Measurements from ENCODE around the gene PXDN. TPM values are rescaled to one million over a fixed set of nuclear protein-coding genes. Genes with fewer than 3 reads are reported as not detected.
"Not testable (repeated sequence)": the region's sequence is repeated elsewhere in the genome, so short reads cannot be mapped to it uniquely, and the experiment has no call there.

PXDN gene
- polyA plus RNA-seq, 1 donor: 60.6 TPM

- H3K4me3 ChIP-seq (ENCODE audit: low read length): no peak overlapping the region
- no peaks in the 10 kb centered on the region for H3K36me3 ChIP-seq (ENCODE audit: control insufficient read depth, insufficient read depth, low read length)
- peaks cover 5% of the 10 kb centered on the region for H3K4me1 ChIP-seq (ENCODE audit: control insufficient read depth, insufficient read depth, low read length)
- DNase-seq: no peak
- WGBS (ENCODE audit: insufficient coverage, low lambda C conversion rate): 100% methylated on average over 1 of the region's 15 CpGs
- H3K27me3 ChIP-seq (ENCODE audit: control insufficient read depth, insufficient read depth, low read length): no peaks in the 10 kb centered on the region
- no peak overlapping the region for H3K27ac ChIP-seq (ENCODE audit: low read length)
- no peaks in the 10 kb centered on the region for H3K9me3 ChIP-seq (ENCODE audit: control insufficient read depth, low read depth, low read length)
These were observed 34.3 kb downstream of the PXDN start for GRCh38 chr2:1709946-1710560.

- no CpG with 5 or more reads among the region's 8 CpGs for WGBS (ENCODE audit: insufficient coverage, low lambda C conversion rate)
- H3K4me3 ChIP-seq (ENCODE audit: low read length): no peak overlapping the region
- H3K4me1 ChIP-seq (ENCODE audit: control insufficient read depth, insufficient read depth, low read length): peaks cover 5% of the 10 kb centered on the region
- H3K27me3 ChIP-seq (ENCODE audit: control insufficient read depth, insufficient read depth, low read length): no peaks in the 10 kb centered on the region
- no peak for DNase-seq
- no peaks in the 10 kb centered on the region for H3K9me3 ChIP-seq (ENCODE audit: control insufficient read depth, low read depth, low read length)
- no peaks in the 10 kb centered on the region for H3K36me3 ChIP-seq (ENCODE audit: control insufficient read depth, insufficient read depth, low read length)
- no peak overlapping the region for H3K27ac ChIP-seq (ENCODE audit: low read length)
These were observed 35.0 kb downstream of the PXDN start for GRCh38 chr2:1709335-1709605.

GRCh38 chr2:1708476-1709334, 35.6 kb downstream of the PXDN start:
- no peaks in the 10 kb centered on the region for H3K36me3 ChIP-seq (ENCODE audit: control insufficient read depth, insufficient read depth, low read length)
- H3K9me3 ChIP-seq (ENCODE audit: control insufficient read depth, low read depth, low read length): no peaks in the 10 kb centered on the region
- no peaks in the 10 kb centered on the region for H3K27me3 ChIP-seq (ENCODE audit: control insufficient read depth, insufficient read depth, low read length)
- H3K4me1 ChIP-seq (ENCODE audit: control insufficient read depth, insufficient read depth, low read length): peaks cover 5% of the 10 kb centered on the region
- H3K27ac ChIP-seq (ENCODE audit: low read length): peak overlapping the region; percentile 48
- no peak overlapping the region for H3K4me3 ChIP-seq (ENCODE audit: low read length)
- DNase-seq: no peak
- WGBS (ENCODE audit: insufficient coverage, low lambda C conversion rate): no CpG with 5 or more reads among the region's 34 CpGs

GRCh38 chr2:1707771-1708418, 36.4 kb downstream of the PXDN start:
- DNase-seq: peak; percentile 38 to 45
- Histone ChIP-seq H3K27ac (ENCODE audit: low read length) (peak overlapping the region; percentile 48), H3K36me3 (ENCODE audit: control insufficient read depth, insufficient read depth, low read length) (no peaks in the 10 kb centered on the region), H3K9me3 (ENCODE audit: control insufficient read depth, low read depth, low read length) (no peaks in the 10 kb centered on the region), H3K27me3 (ENCODE audit: control insufficient read depth, insufficient read depth, low read length) (no peaks in the 10 kb centered on the region), H3K4me3 (ENCODE audit: low read length) (no peak overlapping the region), H3K4me1 (ENCODE audit: control insufficient read depth, insufficient read depth, low read length) (peaks cover 5% of the 10 kb centered on the region)
- WGBS (ENCODE audit: insufficient coverage, low lambda C conversion rate): no CpG with 5 or more reads among the region's 21 CpGs

DNA sequence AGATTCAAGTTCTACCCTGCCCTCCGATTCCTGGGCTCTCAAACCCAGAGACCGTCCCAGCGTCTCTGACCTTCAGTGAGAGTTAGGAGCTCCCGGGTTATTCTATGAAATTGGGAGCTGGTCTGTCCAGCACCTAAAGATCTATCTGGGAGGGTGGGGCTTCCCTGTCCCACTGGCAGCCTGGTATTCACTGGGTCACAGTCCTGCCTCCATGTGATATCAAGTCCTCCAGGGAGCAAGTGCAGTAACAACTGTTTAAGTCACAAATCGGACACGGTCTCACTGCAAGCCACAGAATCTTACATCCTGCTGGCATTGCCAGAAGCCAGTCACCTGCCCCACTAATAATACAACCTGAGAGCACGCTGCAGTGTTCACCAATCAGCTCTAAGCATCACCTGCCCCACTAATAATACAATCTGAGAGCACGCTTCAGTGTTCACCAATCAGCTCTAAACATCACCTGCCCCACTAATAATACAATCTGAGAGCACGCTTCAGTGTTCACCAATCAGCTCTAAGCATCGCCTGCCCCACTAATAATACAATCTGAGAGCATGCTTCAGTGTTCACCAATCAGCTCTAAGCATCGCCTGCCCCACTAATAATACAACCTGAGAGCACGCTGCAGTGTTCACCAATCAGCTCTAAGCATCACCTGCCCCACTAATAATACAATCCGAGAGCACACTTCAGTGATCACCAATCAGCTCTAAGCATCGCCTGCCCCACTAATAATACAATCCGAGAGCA, 38.0 kb downstream of the PXDN start:
- H3K9me3 ChIP-seq (ENCODE audit: control insufficient read depth, low read depth, low read length); H3K27ac ChIP-seq (ENCODE audit: low read length); H3K27me3 ChIP-seq (ENCODE audit: control insufficient read depth, insufficient read depth, low read length); H3K4me1 ChIP-seq (ENCODE audit: control insufficient read depth, insufficient read depth, low read length); H3K36me3 ChIP-seq (ENCODE audit: control insufficient read depth, insufficient read depth, low read length); DNase-seq; H3K4me3 ChIP-seq (ENCODE audit: low read length): not testable (repeated sequence)
- no CpG with 5 or more reads among the region's 15 CpGs for WGBS (ENCODE audit: insufficient coverage, low lambda C conversion rate)

- Histone ChIP-seq H3K36me3 (ENCODE audit: control insufficient read depth, insufficient read depth, low read length) (no peaks in the 10 kb centered on the region), H3K4me1 (ENCODE audit: control insufficient read depth, insufficient read depth, low read length) (peaks cover 5% of the 10 kb centered on the region), H3K27ac (ENCODE audit: low read length) (no peak overlapping the region), H3K9me3 (ENCODE audit: control insufficient read depth, low read depth, low read length) (no peaks in the 10 kb centered on the region), H3K4me3 (ENCODE audit: low read length) (no peak overlapping the region), H3K27me3 (ENCODE audit: control insufficient read depth, insufficient read depth, low read length) (no peaks in the 10 kb centered on the region)
- no peak for DNase-seq
- no CpG with 5 or more reads among the region's 21 CpGs for WGBS (ENCODE audit: insufficient coverage, low lambda C conversion rate)
These were observed 38.7 kb downstream of the PXDN start for GRCh38 chr2:1705557-1706076.

DNA sequence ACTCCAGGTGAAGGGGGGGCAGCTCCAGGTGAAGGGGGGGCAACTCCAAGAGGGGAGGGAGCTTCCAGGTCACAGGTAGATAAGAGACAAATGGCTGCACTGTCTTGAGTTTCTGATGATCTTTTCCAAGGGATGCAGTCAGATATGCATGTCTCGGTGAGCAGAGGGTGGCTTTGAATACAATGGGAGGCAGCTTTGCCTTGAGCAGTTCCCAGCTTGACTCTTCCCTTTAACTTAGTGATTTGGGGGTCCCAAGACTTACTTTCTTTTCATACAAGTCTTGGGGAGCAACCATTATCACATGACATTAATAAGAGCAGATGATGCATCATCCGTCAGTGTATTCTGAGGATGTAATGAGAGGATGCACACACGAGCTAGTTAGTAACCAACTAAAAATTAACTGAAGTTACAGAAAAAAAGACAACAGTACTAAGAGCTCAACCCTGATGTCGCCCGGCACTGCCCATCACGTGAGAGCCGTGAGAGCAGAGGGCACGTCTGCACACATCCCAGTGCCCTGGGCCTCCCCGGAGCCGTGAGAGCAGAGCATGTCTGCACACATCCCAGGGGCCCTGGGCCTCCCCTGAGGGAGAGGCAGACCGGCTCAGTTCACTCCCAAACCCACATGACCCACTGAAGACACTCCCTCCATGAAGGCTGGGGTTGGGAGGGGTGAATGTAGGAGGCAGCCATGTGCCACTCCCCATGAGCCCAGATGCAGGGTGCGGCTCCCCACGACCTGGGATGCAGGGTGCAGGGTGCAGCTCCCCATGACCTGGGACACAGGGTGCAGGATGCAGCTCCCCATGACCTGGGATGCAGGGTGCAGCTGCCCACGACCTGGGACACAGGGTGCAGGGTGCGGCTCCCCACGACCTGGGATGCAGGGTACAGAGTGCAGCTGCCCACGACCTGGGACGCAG, 39.4 kb downstream of the PXDN start:
- Histone ChIP-seq H3K4me3 (ENCODE audit: low read length) (no peak overlapping the region), H3K9me3 (ENCODE audit: control insufficient read depth, low read depth, low read length) (no peaks in the 10 kb centered on the region), H3K27me3 (ENCODE audit: control insufficient read depth, insufficient read depth, low read length) (no peaks in the 10 kb centered on the region), H3K4me1 (ENCODE audit: control insufficient read depth, insufficient read depth, low read length) (peaks cover 5% of the 10 kb centered on the region), H3K36me3 (ENCODE audit: control insufficient read depth, insufficient read depth, low read length) (no peaks in the 10 kb centered on the region), H3K27ac (ENCODE audit: low read length) (no peak overlapping the region)
- WGBS (ENCODE audit: insufficient coverage, low lambda C conversion rate): 82% methylated on average over 2 of the region's 18 CpGs
- DNase-seq: no peak

- H3K27ac ChIP-seq (ENCODE audit: low read length): no peak overlapping the region
- no peak for DNase-seq
- no CpG with 5 or more reads among the region's 7 CpGs for whole genome bisulfite sequencing (ENCODE audit: insufficient coverage, low lambda C conversion rate)
- H3K36me3 ChIP-seq (ENCODE audit: control insufficient read depth, insufficient read depth, low read length): no peaks in the 10 kb centered on the region
- no peaks in the 10 kb centered on the region for H3K9me3 ChIP-seq (ENCODE audit: control insufficient read depth, low read depth, low read length)
- H3K4me1 ChIP-seq (ENCODE audit: control insufficient read depth, insufficient read depth, low read length): no peaks in the 10 kb centered on the region
- H3K27me3 ChIP-seq (ENCODE audit: control insufficient read depth, insufficient read depth, low read length): no peaks in the 10 kb centered on the region
- no peak overlapping the region for H3K4me3 ChIP-seq (ENCODE audit: low read length)
These were observed 42.1 kb downstream of the PXDN start for GRCh38 chr2:1702186-1702565.

DNA sequence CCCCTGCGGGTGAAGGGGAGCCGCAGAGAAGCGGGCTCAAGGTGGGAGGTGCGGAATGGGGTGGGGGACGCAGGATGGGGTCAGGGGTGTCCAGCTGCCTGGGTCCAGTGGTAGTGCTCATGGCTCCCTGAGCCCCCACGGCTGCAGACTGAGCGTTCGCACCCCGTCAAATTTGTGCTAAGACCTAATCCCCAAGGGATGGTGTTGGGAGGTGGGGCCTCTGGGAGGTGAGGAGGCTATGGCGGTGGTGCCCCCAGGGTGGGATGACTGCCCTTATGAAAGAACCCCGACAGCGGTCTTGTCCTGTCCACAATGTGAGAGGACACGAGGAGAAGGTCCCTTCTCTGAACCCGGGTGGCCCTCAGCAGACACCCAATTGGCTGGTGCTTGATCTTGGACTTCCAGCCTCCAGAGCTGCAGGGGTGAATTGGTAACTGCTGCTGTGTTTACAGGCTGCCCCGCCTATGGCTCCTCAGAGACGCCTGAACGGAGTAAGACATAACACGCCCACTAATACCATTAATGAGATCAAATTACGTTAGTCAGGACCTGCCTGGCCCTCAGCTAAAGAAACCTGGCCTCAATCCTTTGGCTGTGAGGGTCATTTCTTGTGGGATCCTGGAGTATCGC, 42.6 kb downstream of the PXDN start:
- H3K27ac ChIP-seq (ENCODE audit: low read length): no peak overlapping the region

More for the DNA sequence above, 42.6 kb downstream of the PXDN start:
- no peak for DNase-seq
- no peak overlapping the region for H3K4me3 ChIP-seq (ENCODE audit: low read length)
- no peaks in the 10 kb centered on the region for H3K36me3 ChIP-seq (ENCODE audit: control insufficient read depth, insufficient read depth, low read length)
- WGBS (ENCODE audit: insufficient coverage, low lambda C conversion rate): no CpG with 5 or more reads among the region's 20 CpGs
- H3K4me1 ChIP-seq (ENCODE audit: control insufficient read depth, insufficient read depth, low read length): no peaks in the 10 kb centered on the region
- no peaks in the 10 kb centered on the region for H3K27me3 ChIP-seq (ENCODE audit: control insufficient read depth, insufficient read depth, low read length)
- no peaks in the 10 kb centered on the region for H3K9me3 ChIP-seq (ENCODE audit: control insufficient read depth, low read depth, low read length)
